GM13976 (cell line): Measurements from ENCODE around the gene ENTPD6.

ENCODE experiments used
- DNase-seq: peaks from one replicate; pipeline ENCODE4 v3.0.0; 2012; ENCODE audit warnings: low spot score
- CTCF ChIP-seq: IDR thresholded peaks from 2 replicates; pipeline ENCODE4 v1.5.1; 2012; ENCODE audit warnings: borderline replicate concordance, mild to moderate bottlenecking; ENCODE audit not compliant: insufficient read depth; ENCODE audit errors: extremely low read depth, missing control alignments, control extremely low read depth
- in situ Hi-C: fragments of 300-500 bp; cut with MboI; formaldehyde crosslinking; loops from one replicate; pipeline ENCODE4 v1.12.0; 2022; ENCODE audit warnings: low sequenced_read_pairs, mixed read lengths, inconsistent platforms; ENCODE audit not compliant: unreplicated experiment

The ENTPD6 gene

GRCh38 chr20:25187220-25187619, 8.3 kb upstream of the ENTPD6 start:
- in situ Hi-C loops = loop anchor here (25.0 kb wide), 1 partner anchor 200 kb away; the partner anchor contains the start of gene ABHD12
- no peak for DNase-seq
- no peak for TF ChIP-seq CTCF

GRCh38 chr20:25187635-25188034, 7.9 kb upstream of the ENTPD6 start:
- in situ Hi-C loops = loop anchor here (25.0 kb wide), 1 partner anchor 200 kb away; the partner anchor contains the start of gene ABHD12
- DNase-seq = no peak
- TF ChIP-seq CTCF = no peak

- no peak for TF ChIP-seq CTCF
- no peak for DNase-seq
- in situ Hi-C loops = loop anchor here (25.0 kb wide), 1 partner anchor 199 kb away; the partner anchor contains the start of gene ABHD12
Measured at GRCh38 chr20:25188218-25188617, 7.3 kb upstream of the ENTPD6 start.

GRCh38 chr20:25191051-25191450, 4.5 kb upstream of the ENTPD6 start:
- no peak for TF ChIP-seq CTCF
- no peak for DNase-seq
- in situ Hi-C loops = loop anchor here (25.0 kb wide), 1 partner anchor 196 kb away; the partner anchor contains the start of gene ABHD12

- TF ChIP-seq CTCF = no peak
- DNase-seq = no peak
- in situ Hi-C loops = loop anchor here (25.0 kb wide), 1 partner anchor 196 kb away; the partner anchor contains the start of gene ABHD12
Measured at GRCh38 chr20:25191689-25192088, 3.8 kb upstream of the ENTPD6 start.

- in situ Hi-C loops = loop anchor here (25.0 kb wide), 1 partner anchor 193 kb away; the partner anchor contains the start of gene ABHD12
- DNase-seq = peak; percentile 11
Measured at GRCh38 chr20:25193843-25194242, 1.7 kb upstream of the ENTPD6 start.

More at GRCh38 chr20:25193843-25194242, 1.7 kb upstream of the ENTPD6 start:
- TF ChIP-seq CTCF = no peak
